ENCODE measurements around the gene USP34.
"Not testable (repeated sequence)": the region's sequence is repeated elsewhere in the genome, so short reads cannot be mapped to it uniquely, and the experiment has no call there.

The USP34 gene

GRCh38 chr2:61426267-61426897 is 44.5 kb downstream of the USP34 start:
- peak; percentile 54 for DNase-seq

- DNase-seq, result no peak
Measured at GRCh38 chr2:61425605-61426155, 45.2 kb downstream of the USP34 start.

- no peak for DNase-seq
Measured at GRCh38 chr2:61423714-61424113, 47.2 kb downstream of the USP34 start.

- no peak for DNase-seq
Measured at GRCh38 chr2:61421611-61422010, 49.3 kb downstream of the USP34 start.

- DNase-seq, result peak; percentile 31
Measured at GRCh38 chr2:61420991-61421544, 49.8 kb downstream of the USP34 start.

GRCh38 chr2:61419570-61419969 is 51.3 kb downstream of the USP34 start:
- DNase-seq, result no peak

- no peak for DNase-seq
Measured at GRCh38 chr2:61419129-61419528, 51.8 kb downstream of the USP34 start.

GRCh38 chr2:61416871-61417645 is 53.8 kb downstream of the USP34 start:
- DNase-seq, result no peak

- DNase-seq, result no peak
Measured at GRCh38 chr2:61415265-61415664, 55.6 kb downstream of the USP34 start.

GRCh38 chr2:61414674-61415073 is 56.2 kb downstream of the USP34 start:
- DNase-seq, result no peak

- DNase-seq, result peak; percentile 71
Measured at GRCh38 chr2:61411109-61411508, 59.8 kb downstream of the USP34 start.

- DNase-seq, result no peak
Measured at GRCh38 chr2:61410185-61410584, 60.7 kb downstream of the USP34 start.

- no peak for DNase-seq
Measured at GRCh38 chr2:61405813-61406212, 65.1 kb downstream of the USP34 start.

GRCh38 chr2:61404438-61404837 is 66.4 kb downstream of the USP34 start:
- no peak for DNase-seq

- no peak for DNase-seq
Measured at GRCh38 chr2:61398413-61398812, 72.5 kb downstream of the USP34 start.

GRCh38 chr2:61396005-61396404 is 74.9 kb downstream of the USP34 start:
- DNase-seq, result no peak

GRCh38 chr2:61387588-61387987 is 83.3 kb downstream of the USP34 start:
- DNase-seq, result not testable (repeated sequence)

GRCh38 chr2:61380882-61381197 is 90.0 kb downstream of the USP34 start:
- DNase-seq, result not testable (repeated sequence)

GRCh38 chr2:61380056-61380881 is 90.6 kb downstream of the USP34 start:
- no peak for DNase-seq

GRCh38 chr2:61379521-61379920 is 91.4 kb downstream of the USP34 start:
- no peak for DNase-seq

GRCh38 chr2:61378281-61378680 is 92.6 kb downstream of the USP34 start:
- no peak for DNase-seq

- no peak for DNase-seq
Measured at GRCh38 chr2:61377046-61377445, 93.8 kb downstream of the USP34 start.

GRCh38 chr2:61376211-61376610 is 94.7 kb downstream of the USP34 start:
- DNase-seq, result no peak

Measured in NCI-H82 (cell line).